Measurements from ENCODE around the gene RPL12.

Gene RPL12

DNA sequence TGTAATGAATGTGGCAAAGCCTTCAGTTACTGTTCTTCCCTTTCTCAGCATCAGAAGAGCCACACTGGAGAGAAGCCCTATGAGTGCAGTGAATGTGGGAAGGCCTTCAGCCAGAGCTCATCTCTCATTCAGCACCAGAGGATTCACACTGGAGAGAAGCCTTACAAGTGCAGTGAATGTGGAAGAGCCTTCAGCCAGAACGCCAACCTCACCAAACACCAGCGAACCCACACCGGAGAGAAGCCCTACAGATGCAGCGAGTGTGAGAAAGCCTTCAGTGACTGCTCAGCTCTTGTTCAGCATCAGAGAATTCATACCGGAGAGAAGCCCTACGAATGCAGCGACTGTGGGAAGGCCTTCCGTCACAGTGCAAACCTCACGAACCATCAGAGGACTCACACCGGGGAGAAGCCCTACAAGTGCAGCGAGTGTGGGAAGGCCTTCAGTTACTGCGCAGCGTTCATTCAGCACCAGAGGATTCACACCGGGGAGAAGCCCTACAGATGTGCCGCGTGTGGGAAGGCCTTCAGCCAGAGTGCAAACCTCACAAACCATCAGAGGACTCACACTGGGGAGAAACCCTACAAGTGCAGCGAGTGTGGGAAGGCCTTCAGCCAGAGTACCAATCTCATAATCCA is 6.8 kb downstream of the RPL12 start:
- H3F3A ChIP-seq (ENCODE audit: control insufficient read depth, insufficient read depth): peaks cover 60% of the 10 kb centered on the region

DNA sequence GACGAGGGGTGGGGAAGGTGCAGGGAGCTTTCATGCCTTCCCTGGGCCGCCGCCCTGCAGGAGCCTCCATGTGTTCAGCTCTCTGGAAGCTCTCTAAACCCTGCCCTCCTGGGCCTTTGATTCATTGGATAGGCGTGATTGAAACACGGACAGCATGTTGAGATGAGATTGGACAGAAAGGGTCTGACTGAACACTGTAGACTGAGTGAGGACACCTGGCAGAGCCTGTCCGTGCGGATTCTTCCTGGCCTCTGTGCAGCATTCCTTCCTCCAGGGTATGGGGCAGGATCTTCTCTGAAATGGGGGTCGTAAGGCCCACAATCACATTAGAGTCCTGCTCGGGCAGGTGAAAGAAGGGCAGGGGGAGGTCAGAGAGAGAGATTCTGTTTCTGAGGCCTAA is 12.8 kb downstream of the RPL12 start:
- no peaks in the 10 kb centered on the region for H3K9me2 ChIP-seq (replicated peaks; ENCODE audit: control insufficient read depth, low read length)
- no peak for TF ChIP-seq EZH2phosphoT487 (IDR thresholded peaks at IDR 0.05; ENCODE audit: borderline replicate concordance, low read length)
- TF ChIP-seq, protein P1, sequence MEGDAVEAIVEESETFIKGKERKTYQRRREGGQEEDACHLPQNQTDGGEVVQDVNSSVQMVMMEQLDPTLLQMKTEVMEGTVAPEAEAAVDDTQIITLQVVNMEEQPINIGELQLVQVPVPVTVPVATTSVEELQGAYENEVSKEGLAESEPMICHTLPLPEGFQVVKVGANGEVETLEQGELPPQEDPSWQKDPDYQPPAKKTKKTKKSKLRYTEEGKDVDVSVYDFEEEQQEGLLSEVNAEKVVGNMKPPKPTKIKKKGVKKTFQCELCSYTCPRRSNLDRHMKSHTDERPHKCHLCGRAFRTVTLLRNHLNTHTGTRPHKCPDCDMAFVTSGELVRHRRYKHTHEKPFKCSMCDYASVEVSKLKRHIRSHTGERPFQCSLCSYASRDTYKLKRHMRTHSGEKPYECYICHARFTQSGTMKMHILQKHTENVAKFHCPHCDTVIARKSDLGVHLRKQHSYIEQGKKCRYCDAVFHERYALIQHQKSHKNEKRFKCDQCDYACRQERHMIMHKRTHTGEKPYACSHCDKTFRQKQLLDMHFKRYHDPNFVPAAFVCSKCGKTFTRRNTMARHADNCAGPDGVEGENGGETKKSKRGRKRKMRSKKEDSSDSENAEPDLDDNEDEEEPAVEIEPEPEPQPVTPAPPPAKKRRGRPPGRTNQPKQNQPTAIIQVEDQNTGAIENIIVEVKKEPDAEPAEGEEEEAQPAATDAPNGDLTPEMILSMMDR (IDR thresholded peaks at IDR 0.05; ENCODE audit: low read depth, low read length, poor library complexity, severe bottlenecking): no peak
- no peak overlapping the region for H3K4me3 ChIP-seq (ENCODE audit: low read length)
- no peaks in the 10 kb centered on the region for H3K27me3 ChIP-seq (ENCODE audit: control insufficient read depth, low read length)
- H3K79me2 ChIP-seq (ENCODE audit: control insufficient read depth, low read length): no peaks in the 10 kb centered on the region
- H3K4me1 ChIP-seq (ENCODE audit: control insufficient read depth, low read length): no peaks in the 10 kb centered on the region
- no peak overlapping the region for H3K27ac ChIP-seq (ENCODE audit: low read depth, low read length)
- H4K20me1 ChIP-seq (ENCODE audit: control insufficient read depth, insufficient read depth, low read depth, low read length): no peaks in the 10 kb centered on the region
- peaks cover 6% of the 10 kb centered on the region; the same call in 1 of the 2 replicates for H3F3A ChIP-seq (ENCODE audit: control insufficient read depth, insufficient read depth)
- H3K4me2 ChIP-seq (ENCODE audit: low read length): no peak overlapping the region
- no peaks in the 10 kb centered on the region for H3K9me3 ChIP-seq (ENCODE audit: control insufficient read depth, insufficient read depth, low read length)
- peaks cover 75% of the 10 kb centered on the region for H3K36me3 ChIP-seq (ENCODE audit: control insufficient read depth, low read length)

More for the DNA sequence above, 6.8 kb downstream of the RPL12 start:
- Histone ChIP-seq H3K4me3 (ENCODE audit: low read length) (no peak overlapping the region), H3K27me3 (ENCODE audit: control insufficient read depth, low read length) (no peaks in the 10 kb centered on the region), H3K4me2 (ENCODE audit: low read length) (no peak overlapping the region), H3K4me1 (ENCODE audit: control insufficient read depth, low read length) (peaks cover 13% of the 10 kb centered on the region), H4K20me1 (ENCODE audit: control insufficient read depth, insufficient read depth, low read depth, low read length) (peaks cover 8% of the 10 kb centered on the region), H3K79me2 (ENCODE audit: control insufficient read depth, low read length) (peaks cover 17% of the 10 kb centered on the region), H3K9me2 (replicated peaks; ENCODE audit: control insufficient read depth, low read length) (no peaks in the 10 kb centered on the region), H3K36me3 (ENCODE audit: control insufficient read depth, low read length) (peaks cover 74% of the 10 kb centered on the region), H3K27ac (ENCODE audit: low read depth, low read length) (no peak overlapping the region), H3K9me3 (ENCODE audit: control insufficient read depth, insufficient read depth, low read length) (no peaks in the 10 kb centered on the region)
- TF ChIP-seq, protein P1 (IDR thresholded peaks at IDR 0.05; ENCODE audit: low read depth, low read length, poor library complexity, severe bottlenecking): no peak
- TF ChIP-seq EZH2phosphoT487 (IDR thresholded peaks at IDR 0.05; ENCODE audit: borderline replicate concordance, low read length): no peak

DNA sequence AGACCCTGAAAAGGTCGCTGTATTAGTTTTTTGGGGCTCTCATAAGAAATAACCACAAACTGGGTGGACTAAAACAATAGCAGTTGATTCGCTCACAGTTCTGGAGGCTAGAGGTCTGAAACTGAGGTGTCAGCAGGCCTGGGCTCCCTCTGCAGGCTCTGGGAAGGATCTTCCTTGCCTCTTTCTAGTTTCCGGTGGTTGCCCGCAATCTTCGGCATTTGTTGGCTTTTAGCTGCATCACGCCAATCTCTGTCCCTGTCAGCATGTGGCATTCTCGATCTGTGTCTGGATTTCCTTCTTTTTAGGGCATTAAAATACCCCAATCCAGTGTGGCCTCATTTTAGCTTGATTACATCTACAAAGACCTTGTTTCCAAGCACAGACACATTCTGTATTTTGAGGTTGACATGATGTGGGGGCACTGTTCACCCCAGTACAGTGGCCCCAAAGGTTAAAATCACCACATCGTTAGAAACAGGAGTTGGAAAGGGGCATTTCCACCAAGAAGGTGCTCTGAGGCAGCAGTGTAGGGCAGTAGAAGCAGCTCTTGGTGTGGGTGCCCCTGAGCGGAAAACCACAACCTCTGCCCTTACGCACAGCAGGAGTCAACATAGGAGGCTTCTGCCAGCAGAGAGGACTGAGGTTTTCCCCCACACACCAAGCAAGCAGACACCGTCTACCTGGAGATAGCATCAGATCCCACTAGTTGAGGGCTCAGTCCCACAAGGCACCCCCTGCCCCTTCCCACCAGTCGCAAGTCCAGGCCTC is 13.5 kb downstream of the RPL12 start:
- Histone ChIP-seq H3K4me1 (ENCODE audit: control insufficient read depth, low read length) (no peaks in the 10 kb centered on the region), H4K20me1 (ENCODE audit: control insufficient read depth, insufficient read depth, low read depth, low read length) (no peaks in the 10 kb centered on the region), H3K79me2 (ENCODE audit: control insufficient read depth, low read length) (no peaks in the 10 kb centered on the region), H3F3A (ENCODE audit: control insufficient read depth, insufficient read depth) (0 out of 2 replicates have a peak, but pooled peaks cover under 1% of the 10 kb centered on the region), H3K27me3 (ENCODE audit: control insufficient read depth, low read length) (no peaks in the 10 kb centered on the region), H3K4me2 (ENCODE audit: low read length) (no peak overlapping the region), H3K27ac (ENCODE audit: low read depth, low read length) (no peak overlapping the region), H3K9me3 (ENCODE audit: control insufficient read depth, insufficient read depth, low read length) (no peaks in the 10 kb centered on the region), H3K4me3 (ENCODE audit: low read length) (no peak overlapping the region), H3K36me3 (ENCODE audit: control insufficient read depth, low read length) (peaks cover 76% of the 10 kb centered on the region), H3K9me2 (replicated peaks; ENCODE audit: control insufficient read depth, low read length) (no peaks in the 10 kb centered on the region)
- TF ChIP-seq EZH2phosphoT487 (IDR thresholded peaks at IDR 0.05; ENCODE audit: borderline replicate concordance, low read length): no peak
- TF ChIP-seq, protein P1 (IDR thresholded peaks at IDR 0.05; ENCODE audit: low read depth, low read length, poor library complexity, severe bottlenecking): no peak
